CD4-positive, alpha-beta T cell treated with Interleukin-17A for 4 hours (primary cell): ENCODE data around the gene MEX3D.
A peak's percentile ranks its signal among the peaks of the same experiment; 100 is the strongest.

Source experiments
- DNase-seq: peaks from one replicate; pipeline ENCODE4 v3.0.0-alpha.2; 2020; ENCODE audit warnings: mixed read lengths

The MEX3D gene

DNA sequence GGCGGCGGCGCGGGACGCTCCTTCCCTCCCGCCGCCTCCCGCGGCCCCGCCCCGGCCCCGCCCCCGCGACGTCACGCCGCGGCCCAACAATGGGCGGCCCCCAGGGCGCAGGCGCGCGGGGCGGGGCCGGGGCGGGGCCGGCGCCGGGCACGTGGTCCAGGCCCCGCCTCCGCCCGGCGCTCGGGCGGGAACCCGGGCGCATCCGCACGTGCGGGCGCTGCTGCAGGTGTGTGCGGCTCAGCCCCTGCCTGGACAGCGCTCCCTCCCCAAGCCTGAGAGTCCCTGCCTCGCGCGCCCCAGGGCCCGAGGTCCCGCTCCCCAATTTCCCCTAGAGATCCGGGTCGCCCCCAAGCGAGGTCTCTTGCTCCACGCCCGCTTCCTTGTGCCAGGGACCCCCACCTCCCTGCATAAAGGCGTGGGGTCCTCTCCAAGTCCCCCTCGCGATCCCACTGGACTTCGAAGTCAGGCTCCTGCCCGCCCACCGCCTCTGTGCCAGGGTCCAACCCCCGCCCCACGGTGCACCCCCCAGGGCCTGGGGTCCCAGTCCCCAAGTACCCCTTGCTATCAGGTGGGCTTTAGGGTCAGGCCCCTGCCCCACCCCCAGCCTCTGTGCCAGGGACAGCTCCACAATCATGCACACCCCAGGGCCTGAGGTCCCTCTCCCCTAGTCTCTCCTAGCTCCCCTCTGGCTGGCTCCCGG is at the start of gene MEX3D:
Gene MEX3D (minus strand): TSS at position 6 of the 700 bp plus-strand sequence. CDS start 267 bp downstream, outside the sequence.
- DNase-seq, result peak; percentile 91

DNA sequence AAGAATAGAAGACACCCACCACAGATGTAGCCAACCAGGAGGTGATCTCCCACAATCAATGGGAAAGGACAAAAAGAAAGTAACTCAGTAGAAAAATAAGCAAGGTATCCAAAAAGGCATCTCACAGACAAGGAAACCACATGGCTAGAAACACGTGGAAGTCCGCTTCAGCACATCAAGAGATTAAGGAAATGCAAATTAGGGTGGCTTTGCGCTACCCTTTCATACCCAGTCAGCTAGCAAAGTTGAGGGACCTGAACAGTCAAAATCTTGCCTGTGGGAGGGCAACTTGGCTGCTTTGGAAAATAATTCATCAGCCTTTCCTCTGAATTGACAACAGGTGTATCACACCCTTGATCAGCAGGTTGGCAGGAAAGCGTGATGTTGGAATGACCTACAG is 48.8 kb upstream of the MEX3D start:
- no peak for DNase-seq

DNA sequence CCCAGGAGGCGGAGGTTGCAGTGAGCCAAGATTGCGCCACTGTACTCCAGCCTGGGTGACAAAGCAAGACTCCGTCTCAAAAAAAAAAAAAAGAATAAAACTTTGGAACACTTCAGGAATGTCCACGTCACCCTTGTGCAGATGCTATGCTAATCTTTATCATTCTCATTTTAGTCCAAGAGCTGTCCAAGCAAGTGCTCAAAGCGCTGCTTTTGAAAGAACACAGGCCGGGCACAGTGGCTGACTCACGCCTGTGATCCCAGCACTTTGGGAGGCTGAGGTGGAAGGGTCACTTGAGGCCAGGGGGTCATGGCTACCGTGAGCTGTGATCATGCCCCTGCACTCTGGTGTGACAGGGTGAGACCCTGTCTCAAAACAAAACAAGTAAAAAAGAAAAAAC is 48.3 kb upstream of the MEX3D start:
- no peak for DNase-seq

DNA sequence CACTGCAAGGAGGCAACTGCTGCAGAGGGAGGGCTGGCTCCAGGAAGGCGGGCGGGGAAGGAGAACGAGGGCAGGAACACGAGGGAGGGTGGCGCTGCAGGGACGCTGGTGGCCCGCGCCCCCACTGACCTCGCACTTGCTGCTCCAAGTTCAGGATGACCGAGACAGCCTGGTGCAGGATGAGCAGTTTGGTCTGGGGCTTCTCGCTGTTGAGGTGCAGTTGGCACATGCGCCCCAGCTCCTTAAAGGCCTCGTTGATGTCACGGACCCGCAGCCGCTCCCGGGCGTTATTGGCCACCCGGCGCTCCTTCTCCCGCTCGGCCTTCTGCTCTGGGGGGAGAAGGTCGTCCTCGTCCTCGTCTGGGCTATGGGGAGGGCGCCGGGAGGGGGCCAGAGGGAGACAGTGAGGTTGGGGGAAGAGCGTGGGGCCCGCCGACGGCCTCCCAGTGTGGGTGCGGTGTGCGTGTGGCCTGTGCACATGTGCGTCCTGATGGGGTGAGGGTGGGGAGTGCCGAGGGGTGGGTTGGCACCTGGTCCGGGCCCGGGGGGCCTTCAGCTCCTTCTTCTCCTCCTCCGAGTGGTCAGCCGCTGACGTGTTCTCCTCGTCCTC is 47.1 kb upstream of the MEX3D start:
- no peak for DNase-seq

DNA sequence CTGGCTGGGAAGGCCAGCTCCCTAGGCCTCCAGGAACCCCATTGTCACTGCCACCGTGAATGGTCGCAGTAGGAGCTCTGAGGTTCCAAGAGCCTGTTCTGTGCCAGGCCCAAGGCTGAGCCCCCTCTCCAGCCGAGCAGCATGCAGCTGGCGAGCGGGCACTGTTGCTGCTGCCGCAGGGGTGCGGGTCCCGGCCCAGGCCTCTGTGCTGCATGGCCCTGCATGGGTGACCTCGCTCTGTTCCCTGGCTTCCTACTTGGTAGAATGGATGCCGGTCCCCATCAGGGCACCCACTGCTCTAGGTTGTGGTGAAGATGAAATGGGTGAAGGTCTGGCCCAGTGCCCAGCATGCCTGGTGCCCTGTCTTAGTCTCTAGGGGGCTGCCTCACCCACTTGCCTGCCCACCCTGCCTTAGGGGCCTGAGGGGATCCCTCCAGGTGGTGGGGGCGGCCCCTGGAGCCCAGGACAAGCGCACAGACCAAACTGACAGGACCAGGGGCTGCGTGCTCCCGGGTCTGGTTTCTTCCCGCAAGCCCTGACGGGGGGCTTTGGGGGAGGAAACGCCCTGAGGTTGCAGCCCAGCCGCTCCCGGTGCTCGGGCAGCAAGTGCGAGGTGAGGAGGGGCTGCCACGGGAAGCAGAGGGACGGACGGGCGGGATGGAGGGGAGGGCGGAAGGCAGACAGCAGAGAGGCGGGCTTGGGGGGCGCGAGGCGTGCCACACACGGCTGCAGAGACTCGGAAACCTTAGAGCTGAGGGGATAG is 45.9 kb upstream of the MEX3D start:
- no peak for DNase-seq

DNA sequence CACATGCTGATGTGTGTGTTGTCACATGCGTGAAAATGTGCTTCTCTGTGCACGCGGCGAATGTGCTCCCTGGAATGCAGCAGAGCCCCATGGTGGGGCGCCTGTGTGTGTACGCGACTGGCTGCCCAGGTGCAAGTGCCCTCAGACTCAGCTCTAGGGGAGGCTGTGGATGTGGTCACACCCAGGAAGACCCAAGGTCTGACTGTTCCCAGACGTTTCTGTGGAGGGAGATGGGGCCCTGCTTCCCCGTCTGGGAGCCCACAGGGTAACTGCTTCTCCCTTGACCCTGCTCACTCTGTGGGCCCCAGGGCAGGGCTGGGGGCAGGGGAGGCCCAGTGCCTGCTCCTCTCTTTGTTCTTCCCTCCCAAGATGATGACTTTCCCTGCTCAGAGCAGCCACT is 45.0 kb upstream of the MEX3D start:
- DNase-seq, result no peak

DNA sequence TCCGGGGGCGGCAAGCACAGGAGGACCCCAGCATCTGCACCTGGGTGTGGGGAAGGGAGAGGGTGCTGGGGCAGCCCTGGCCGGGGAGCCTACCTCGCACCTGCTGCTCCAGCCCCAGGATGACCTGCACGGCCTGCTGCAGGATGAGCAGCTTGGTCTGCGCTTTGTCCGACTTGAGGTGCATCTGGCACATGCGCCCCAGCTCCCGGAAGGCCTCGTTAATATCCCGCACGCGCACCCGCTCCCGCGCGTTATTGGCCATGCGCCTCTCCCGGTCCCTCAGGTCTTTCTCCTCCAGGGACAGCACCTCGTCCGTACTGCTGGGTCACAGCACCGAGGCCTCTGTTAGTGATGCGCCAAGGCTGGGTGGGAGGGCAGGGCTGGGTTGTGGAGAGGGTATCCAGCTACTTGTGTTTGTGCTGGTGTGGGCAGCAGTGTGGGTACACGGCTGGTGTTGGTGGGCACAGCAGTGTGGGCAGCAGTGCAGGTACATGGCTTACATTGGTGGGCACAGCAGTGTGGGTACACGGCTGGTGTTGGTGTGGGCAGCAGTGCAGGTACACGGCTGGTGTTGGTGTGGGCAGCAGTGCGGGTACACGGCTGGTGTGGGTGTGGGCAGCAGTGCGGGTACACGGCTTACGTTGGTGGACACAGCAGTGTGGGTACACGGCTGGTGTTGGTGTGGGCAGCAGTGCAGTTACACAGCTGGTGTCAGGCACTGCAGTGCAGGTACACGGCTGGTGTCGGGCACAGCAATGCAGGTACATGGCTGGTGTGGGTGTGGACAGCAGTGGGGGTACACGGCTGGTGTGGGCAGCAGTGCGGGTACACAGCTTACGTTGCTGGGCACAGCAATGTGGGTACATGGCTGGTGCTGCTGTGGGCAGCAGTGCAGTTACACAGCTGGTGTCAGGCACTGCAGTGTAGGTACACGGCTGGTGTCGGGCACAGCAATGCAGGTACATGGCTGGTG is 44.3 kb upstream of the MEX3D start:
- no peak for DNase-seq

DNA sequence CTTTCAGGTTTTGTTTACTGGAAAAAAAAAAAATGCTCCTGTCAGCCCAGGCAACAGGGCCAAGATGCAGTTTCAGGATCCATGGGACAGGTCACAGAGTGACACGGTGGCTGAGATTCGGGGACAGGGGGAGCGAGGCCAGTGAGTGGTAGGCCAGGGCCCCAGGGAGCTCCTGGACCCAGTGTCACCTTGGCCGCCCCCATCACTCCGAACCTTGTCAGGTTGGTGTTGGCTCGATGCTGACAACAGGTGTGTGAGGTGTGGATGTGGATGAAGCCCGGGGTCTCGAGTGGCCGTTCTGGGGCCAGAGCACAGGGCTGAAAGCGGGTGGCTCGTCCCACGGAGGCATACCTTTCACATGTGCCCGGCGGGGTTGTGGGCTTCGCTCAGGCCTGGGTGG is 43.2 kb upstream of the MEX3D start:
- DNase-seq, result no peak

DNA sequence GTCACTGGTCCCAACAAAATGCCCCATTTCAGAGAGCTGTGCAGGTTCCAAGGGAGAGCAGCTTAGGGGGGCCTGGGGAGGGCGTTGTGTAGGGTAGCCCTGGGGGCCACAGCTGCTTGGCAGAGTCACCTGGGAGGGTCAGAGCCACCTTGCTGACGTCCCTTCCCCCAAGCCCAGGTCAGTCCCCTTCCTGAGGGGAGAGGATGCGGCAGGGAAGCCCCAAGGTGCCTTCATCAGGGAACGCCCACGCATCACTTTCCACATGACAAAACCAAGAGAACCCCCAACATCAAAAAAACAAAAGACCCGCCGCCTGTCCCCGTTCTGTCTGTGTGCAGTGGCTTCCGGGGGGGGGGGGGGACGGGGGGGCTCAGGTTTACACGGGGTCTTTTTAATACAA is 42.5 kb upstream of the MEX3D start:
- peak; percentile 18 for DNase-seq

DNA sequence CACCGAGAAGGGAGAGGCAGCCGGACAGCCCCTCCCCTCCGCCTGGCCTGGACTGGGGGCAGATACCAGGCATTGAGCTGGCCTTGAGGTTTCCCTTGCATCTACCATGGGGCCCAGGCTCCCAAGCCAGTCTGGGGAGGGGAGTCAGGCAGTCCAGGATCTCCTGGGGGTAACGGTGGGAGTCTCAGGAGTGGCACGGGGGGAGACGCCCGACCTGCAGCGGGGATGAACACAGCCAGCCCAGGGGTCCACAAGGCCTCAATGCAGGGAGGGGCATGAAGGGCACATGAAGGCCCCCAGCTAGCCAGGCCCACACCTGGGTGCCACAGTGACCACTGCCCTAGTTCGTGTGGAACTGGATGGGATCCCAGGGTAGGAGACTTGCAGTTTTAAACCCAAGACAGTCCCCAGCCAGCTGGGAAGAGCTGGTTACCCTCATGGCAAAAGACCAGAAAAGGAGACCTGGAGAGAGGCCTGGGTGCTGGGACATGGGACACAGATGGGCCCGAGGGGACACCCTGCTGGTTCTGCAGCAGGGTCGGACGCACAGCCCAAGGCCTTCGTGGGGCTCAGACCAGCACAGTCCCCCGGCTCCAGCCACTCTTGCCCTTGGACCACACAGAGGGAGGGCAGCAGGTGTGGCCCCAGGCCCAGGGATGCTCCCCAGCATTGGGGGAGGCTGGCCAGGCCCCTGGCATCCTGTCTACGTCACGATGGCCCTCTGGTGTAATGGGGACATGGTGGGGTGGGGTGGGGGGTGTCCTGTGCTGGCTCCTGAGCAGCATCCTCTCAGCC is 41.8 kb upstream of the MEX3D start:
- DNase-seq, result no peak

DNA sequence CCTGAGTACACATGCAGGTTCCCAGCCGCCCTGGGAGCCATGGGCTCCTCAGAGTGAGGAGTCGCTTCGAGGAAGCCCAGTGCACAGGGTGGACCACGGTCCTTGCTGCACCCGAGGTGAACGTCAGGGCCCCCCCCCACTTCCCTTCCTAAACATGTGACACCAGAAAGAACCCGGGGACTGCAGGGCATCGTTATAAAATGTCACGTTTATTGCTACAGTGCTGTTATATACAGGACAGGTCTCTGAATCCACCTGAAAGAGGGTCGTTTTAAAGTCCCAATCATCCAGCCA is 40.9 kb upstream of the MEX3D start:
- peak; percentile 66 for DNase-seq

DNA sequence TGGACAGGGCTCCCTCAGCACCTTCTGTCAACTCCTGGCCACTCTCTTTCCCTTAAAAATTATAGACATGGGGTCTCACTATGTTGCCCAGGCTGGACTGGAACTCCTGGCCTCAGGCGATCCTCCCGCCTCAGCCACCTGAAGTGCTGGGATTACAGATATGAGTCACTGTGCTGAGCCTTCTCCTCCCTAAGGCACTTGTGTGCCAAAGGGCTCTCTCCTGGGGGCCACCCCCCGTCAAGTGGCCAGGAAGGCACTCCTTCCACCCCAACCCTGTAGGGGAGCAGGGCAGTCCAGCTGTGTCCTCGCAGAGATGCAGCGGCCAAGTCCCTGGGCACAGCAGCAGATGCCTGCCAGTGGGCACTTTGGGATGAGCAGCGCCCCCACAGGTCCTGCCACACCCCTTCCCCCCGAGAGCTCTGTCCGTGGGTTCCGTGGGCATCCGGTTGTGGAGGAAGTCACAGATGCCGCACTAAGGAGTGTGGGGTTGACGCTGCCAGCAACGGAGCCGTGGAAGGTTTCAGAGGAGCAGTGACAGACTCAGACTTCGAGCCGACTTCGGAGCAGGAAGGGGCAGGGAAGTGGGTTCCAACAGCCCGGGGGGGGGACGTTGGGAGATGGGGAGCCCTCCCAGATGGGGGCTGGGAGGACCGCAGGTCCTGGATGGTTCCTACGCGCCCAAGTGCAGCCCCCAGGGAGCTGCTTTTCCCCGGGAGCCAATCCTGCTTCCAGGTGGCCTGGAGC is 40.4 kb upstream of the MEX3D start:
- peak; percentile 60 for DNase-seq

DNA sequence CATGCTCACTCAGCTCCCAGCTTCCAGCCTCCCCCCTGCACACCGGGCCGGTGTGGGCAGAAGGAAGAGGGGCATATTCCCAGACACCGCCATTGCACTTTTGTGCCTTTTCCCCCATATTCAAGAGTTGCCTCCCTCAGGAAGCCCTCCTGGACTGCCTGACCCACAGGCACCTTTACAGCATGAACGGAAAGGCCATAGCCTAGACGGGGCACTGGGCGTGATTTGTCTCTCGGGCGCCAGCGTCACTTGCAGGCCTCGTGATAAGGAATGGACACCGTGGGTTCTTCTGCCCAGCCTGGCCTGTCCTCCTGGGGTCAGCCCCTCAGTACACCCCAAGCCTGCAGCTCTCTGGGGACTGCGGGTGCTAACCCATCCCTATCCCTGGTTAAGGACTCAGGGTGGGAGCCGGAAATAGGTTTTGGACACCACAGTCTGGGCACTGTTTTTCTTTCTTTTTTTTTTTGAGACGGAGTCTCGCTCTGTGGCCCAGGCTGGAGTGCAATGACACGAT is 38.1 kb upstream of the MEX3D start:
- DNase-seq, result no peak

DNA sequence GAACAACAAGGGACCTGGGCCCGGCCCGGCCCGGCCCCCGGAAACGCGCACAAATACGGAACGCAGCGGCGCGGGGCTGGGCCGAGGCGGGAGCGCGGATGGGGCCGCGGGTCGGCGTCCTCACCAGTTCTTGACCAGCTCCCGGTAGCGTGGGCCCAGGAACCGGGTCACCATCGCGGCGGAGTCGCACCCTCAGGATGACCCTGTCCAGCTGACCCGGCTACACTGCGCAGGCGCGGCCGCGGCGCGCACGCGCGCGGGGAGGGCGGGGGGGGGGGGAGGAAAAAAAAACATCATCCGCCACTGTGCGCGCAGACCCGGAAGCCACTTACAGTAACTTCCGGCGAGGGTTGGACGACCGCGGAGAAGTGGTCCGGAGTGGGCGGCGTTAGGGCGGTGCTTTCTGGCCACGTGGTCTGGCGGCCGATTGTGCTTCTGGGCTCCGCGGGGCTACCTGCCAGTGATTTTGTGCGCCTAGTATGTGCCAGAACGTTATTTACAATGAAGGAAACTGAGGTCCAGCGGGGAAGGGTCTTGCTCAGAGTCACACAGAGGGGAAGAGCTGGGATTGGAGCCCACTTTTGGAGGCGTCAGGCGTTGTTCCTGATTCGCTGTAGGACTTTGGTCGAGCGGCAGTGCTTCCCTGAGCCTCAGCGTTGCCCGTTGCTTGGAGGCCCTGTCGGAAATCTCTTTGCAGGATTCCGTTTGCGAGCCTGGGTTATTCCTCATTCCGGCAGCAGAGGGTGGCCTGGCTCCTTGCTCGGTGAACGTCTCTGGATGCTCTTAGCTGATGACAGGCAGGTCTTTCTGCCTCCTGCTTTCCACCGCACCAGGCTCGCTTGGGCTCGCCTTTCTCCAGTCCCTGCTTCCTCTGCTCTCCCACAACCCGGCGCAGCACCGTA is 37.4 kb upstream of the MEX3D start, which contains the start of gene UQCR11:
Gene UQCR11 (minus strand): TSS at position 227 of the 902 bp plus-strand sequence. CDS start 53 bp downstream, at position 174.
- DNase-seq, result peak; percentile 94

DNA sequence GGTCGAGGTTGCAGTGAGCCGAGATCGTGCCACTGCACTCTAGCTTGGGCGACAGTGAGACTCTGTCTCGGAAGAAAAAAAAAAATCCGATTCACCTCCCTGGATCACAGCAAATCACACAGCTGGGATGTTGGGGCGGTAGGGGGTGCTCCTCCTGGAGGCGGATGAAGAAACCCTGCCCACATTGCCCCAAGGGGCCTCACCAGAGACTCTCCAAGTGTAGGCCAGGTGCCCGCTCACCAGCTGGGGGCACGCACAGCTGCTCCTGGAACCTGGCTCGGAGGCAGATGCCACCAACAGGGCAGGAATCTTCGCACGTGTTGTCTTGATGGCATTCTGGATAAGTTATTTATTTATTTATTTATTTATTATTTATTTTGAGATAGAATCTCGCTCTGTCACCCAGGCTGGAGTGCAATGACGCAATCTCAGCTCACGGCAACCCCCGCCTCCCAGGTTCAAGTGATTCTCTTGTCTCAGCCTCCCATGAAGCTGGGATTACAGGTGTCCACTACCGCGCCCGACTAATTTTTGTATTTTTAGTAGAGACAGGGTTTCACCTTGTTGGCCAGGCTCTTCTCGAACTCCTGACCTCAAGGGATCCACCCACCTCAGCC is 34.1 kb upstream of the MEX3D start:
- DNase-seq, result no peak

DNA sequence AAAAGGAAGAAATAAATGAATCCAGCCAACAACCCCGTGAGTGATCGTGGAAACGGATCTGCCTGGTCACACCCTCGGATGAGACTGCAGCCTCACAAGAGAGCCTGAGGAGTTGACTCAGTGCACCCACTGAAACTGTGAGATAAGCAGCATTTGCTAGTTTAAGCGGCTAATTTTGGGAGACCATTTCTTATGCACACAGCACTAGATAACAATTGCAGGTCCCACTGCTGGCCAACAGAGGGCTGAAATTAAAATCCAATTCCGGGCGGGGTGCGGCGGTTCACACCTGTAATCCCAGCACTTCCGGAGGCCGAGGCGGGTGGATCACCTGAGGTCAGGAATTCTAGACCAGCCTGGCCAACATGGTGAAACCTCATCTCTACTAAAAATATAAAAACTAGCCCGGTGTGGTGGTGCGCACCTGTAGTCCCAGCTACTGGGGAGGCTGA is 33.5 kb upstream of the MEX3D start:
- no peak for DNase-seq

DNA sequence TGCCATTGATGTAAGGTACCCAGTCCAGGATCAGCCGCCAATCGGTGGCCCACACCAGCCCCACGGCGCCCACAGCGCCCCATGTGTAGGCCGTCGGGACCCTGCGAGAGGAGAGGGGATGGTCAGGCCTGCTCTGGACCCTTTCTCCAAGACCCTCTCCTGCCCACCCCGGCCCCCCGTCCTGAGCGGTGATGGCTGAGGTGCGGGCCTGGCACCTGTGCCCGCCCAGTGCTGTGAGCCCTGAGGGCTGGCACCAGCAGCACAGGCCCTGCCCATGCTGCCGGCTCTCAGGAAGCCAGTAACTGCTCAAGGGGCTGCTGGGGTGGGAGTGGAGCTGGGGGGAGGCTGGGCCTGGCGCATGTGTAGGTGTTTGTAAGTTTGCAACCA is 31.3 kb upstream of the MEX3D start:
- DNase-seq, result no peak

DNA sequence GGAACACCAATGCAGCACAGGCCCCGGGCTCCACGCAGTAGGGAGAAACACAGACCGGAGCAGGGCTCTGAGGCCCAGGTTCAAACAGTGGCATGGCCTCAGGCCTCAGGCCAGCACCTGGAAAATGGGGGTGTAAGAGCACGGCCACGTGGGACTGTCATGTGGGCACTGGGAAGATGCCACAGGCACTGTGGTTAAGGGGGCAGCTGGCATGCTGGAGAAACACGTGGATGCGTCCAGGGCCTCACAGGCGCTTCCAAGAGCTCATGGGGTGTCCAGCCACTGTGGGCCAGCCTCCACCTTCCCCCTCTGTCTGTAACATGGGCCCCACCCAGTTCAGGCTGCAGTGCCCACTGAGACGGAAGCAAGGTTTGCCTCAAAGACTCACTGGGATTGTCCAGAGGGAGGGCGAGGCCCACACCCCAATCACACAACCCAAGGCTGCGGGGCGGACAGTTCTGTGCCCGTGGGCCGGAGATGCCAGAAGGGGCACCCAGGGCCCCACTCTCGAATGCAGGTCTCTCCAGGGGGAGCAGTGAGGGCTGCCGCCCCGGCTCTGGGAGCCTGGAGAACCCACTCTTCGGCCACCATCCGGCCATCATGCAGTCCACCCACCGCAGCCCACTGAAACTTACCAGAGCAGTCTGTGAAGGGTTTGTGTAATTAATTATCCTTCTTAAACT is 30.8 kb upstream of the MEX3D start:
- no peak for DNase-seq

DNA sequence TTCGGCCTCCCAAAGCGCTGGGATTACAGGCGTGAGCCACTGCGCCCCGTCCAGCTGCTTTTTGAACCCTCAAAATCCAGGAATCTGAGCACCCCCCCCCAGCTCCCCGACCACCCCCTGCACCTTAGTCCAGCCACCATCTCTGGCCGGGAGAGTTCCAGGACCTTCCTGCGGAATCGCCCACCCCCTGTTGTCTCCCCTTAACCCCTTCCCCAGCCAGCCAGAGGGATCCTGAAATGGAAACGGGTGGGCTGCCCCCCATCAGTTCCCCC is 25.3 kb upstream of the MEX3D start:
- DNase-seq, result no peak
